ENCODE results near the gene MDK.

DNA sequence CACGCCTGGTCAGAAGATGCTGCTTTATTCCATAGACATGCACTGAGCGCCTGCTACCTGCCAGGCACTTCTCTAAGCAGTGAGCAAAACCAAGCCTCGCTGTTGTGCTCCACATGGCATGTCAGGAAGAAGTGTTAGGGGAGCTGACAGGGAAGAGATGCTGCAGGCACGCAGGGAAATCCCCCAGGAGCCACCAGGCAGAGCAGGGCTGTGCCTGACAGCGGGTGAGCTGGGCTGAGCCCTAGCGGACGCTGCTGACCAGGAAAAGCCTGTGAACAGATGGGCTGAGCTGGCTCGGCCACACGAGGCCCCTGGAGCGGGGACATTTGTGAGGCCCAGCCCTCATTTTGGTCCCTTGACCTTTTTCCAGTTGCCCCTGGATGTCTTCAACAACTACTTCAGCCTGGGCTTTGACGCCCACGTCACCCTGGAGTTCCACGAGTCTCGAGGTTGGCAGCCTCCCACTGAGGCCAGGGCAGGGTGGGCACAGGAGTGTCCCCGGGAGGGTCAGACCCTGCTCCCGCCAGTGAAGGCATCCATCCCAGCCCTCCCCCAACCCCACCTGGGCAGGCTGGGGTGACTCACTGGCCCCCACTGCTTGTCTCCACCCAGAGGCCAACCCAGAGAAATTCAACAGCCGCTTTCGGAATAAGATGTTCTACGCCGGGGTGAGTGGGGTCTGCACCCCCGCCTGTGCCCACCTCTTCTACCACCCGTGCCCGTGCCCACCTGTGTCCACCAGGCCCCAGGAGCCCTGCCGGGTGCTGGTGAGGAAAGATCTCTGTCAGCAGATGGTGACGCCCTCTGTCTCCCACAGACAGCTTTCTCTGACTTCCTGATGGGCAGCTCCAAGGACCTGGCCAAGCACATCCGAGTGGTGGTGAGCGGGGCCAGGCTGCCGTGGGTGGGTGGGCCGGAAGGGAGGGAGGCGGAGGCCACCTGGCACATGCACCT is 7.4 kb upstream of the MDK start:
- no peak for TF ChIP-seq POLR2AphosphoS5 (IDR thresholded peaks at IDR 0.05; ENCODE audit: low read depth, low read length)
- TF ChIP-seq POLR2A (IDR thresholded peaks at IDR 0.05; ENCODE audit: low read depth, low read length) = no peak

Measured in GM12892 (cell line).